ELR (cell line): ENCODE results near the gene FHIP1A.

ENCODE experiments used
- DNase-seq: peaks from one replicate; pipeline ENCODE4 v3.0.0-alpha.2; 2015; ENCODE audit warnings: low read depth

Gene FHIP1A

GRCh38 chr4:151455212-151455611 is 46.2 kb downstream of the FHIP1A start:
- DNase-seq = no peak

- DNase-seq = no peak
These were observed 49.2 kb downstream of the FHIP1A start for GRCh38 chr4:151458148-151458547.
